SU-DHL-6 (cell line): ENCODE data around the gene MYADM.

ENCODE experiments used
- H2AFZ ChIP-seq: fragments of 200-600 bp; sonication (generic); 2 replicates; pipeline ENCODE4 v1.6.1; 2014; ENCODE audit warnings: low read depth, mild to moderate bottlenecking, moderate library complexity, mixed read lengths, antibody characterized with exemption, low read length; ENCODE audit not compliant: severe bottlenecking
- H3F3A ChIP-seq: fragments of 200-600 bp; shearing (Covaris generic); 2 replicates; pipeline ENCODE4 v1.6.0; 2016; ENCODE audit warnings: antibody characterized with exemption, mild to moderate bottlenecking; ENCODE audit not compliant: insufficient read depth
- H3K27ac ChIP-seq: fragments of 200-600 bp; sonication (generic); 2 replicates; pipeline ENCODE4 v1.5.1; 2016; ENCODE audit warnings: low read depth, mild to moderate bottlenecking, low read length, moderate library complexity, mixed read lengths
- H3K27me3 ChIP-seq: fragments of 200-600 bp; sonication (generic), shearing (Covaris generic); 2 replicates; pipeline ENCODE4 v1.6.0; 2014; ENCODE audit warnings: mild to moderate bottlenecking, low read length
- H3K36me3 ChIP-seq: fragments of 200-600 bp; sonication (generic); 2 replicates; pipeline ENCODE4 v1.6.1; 2014; ENCODE audit warnings: mild to moderate bottlenecking, low read length, mixed read lengths
- H3K4me2 ChIP-seq: fragments of 300-600, 200-600 bp; shearing (Covaris generic), sonication (generic); 2 replicates; pipeline ENCODE4 v1.6.0; 2014; ENCODE audit warnings: low read length, low read depth, mild to moderate bottlenecking; ENCODE audit not compliant: poor library complexity, severe bottlenecking
- H3K4me3 ChIP-seq: fragments of 200-600 bp; sonication (generic); 2 replicates; pipeline ENCODE4 v1.5.1; 2014; ENCODE audit warnings: antibody characterized with exemption, low read length, mild to moderate bottlenecking, mixed read lengths; ENCODE audit not compliant: insufficient read depth, poor library complexity, severe bottlenecking
- H3K79me2 ChIP-seq: fragments of 200-600 bp; sonication (generic); 2 replicates; pipeline ENCODE4 v1.6.1; 2014; ENCODE audit warnings: mild to moderate bottlenecking, low read length, moderate library complexity; ENCODE audit not compliant: insufficient read depth
- H3K9ac ChIP-seq: fragments of 200-600 bp; sonication (generic); 2 replicates; pipeline ENCODE4 v1.7.0; 2014; ENCODE audit warnings: mild to moderate bottlenecking, low read length
- H3K9me2 ChIP-seq: fragments of 200-600 bp; sonication (generic); replicated peaks from 2 replicates; pipeline ENCODE4 v1.6.1; 2014; ENCODE audit warnings: low read length; ENCODE audit not compliant: insufficient read depth
- H3K9me3 ChIP-seq: fragments of 200-600 bp; sonication (generic); 2 replicates; pipeline ENCODE4 v1.6.1; 2014; ENCODE audit warnings: low read length, mixed read lengths; ENCODE audit not compliant: insufficient read depth
- H4K20me1 ChIP-seq: fragments of 200-600 bp; sonication (generic); 2 replicates; pipeline ENCODE4 v1.6.1; 2014; ENCODE audit warnings: low read depth, mild to moderate bottlenecking, antibody characterized with exemption, low read length, moderate library complexity, mixed read lengths
- CTCF ChIP-seq: fragments of 200-600 bp; sonication (generic); IDR thresholded peaks from one replicate; pipeline ENCODE4 v1.5.1; 2017; ENCODE audit warnings: antibody characterized with exemption, mild to moderate bottlenecking, low read length, moderate library complexity; ENCODE audit not compliant: insufficient read depth, poor library complexity, severe bottlenecking
- EZH2phosphoT487 ChIP-seq: fragments of 200-600 bp; sonication (generic), shearing (Covaris generic); conservative IDR thresholded peaks from 2 replicates; pipeline ENCODE4 v1.6.1; 2018; ENCODE audit warnings: mild to moderate bottlenecking, antibody characterized with exemption, low read length, moderate library complexity, mixed read lengths

The MYADM gene

GRCh38 chr19:53879140-53880081 lies 11.7 kb downstream of the MYADM start:
- no peak overlapping the region for H3K4me3 ChIP-seq
- H3K27me3 ChIP-seq, result no peaks in the 10 kb centered on the region
- no peaks in the 10 kb centered on the region for H3K9me2 ChIP-seq
- no peaks in the 10 kb centered on the region for H4K20me1 ChIP-seq
- no peak for TF ChIP-seq CTCF
- no peak for TF ChIP-seq EZH2phosphoT487
- H3K36me3 ChIP-seq, result no peaks in the 10 kb centered on the region
- no peaks in the 10 kb centered on the region for H3K79me2 ChIP-seq
- no peak overlapping the region for H2AFZ ChIP-seq
- no peak overlapping the region for H3K9ac ChIP-seq
- no peak overlapping the region for H3K4me2 ChIP-seq
- H3F3A ChIP-seq, result no peaks in the 10 kb centered on the region
- no peaks in the 10 kb centered on the region for H3K9me3 ChIP-seq
- H3K27ac ChIP-seq, result no peak overlapping the region

GRCh38 chr19:53880711-53881481 lies 13.2 kb downstream of the MYADM start:
- TF ChIP-seq EZH2phosphoT487 (no peak), CTCF (no peak)
- Histone ChIP-seq H3K27me3 (no peaks in the 10 kb centered on the region), H3K4me3 (no peak overlapping the region), H3K9me2 (no peaks in the 10 kb centered on the region), H2AFZ (no peak overlapping the region), H3F3A (no peaks in the 10 kb centered on the region), H3K27ac (no peak overlapping the region), H4K20me1 (no peaks in the 10 kb centered on the region), H3K36me3 (no peaks in the 10 kb centered on the region), H3K4me2 (no peak overlapping the region), H3K9ac (no peak overlapping the region), H3K9me3 (no peaks in the 10 kb centered on the region), H3K79me2 (no peaks in the 10 kb centered on the region)

- no peak within 1 kb of the TSS for H3K9ac ChIP-seq
- no peaks in the 10 kb centered on the region for H4K20me1 ChIP-seq
- H3K79me2 ChIP-seq, result no peaks in the 10 kb centered on the region
- H3K4me2 ChIP-seq, result no peak within 1 kb of the TSS
- H3K27me3 ChIP-seq, result no peaks in the 10 kb centered on the region
- H3K9me2 ChIP-seq, result no peaks in the 10 kb centered on the region
- H3K4me3 ChIP-seq, result no peak within 1 kb of the TSS
- no peak within 1 kb of the TSS for H2AFZ ChIP-seq
- H3K36me3 ChIP-seq, result no peaks in the 10 kb centered on the region
- no peaks in the 10 kb centered on the region for H3F3A ChIP-seq
- TF ChIP-seq CTCF, result no peak
- no peak for TF ChIP-seq EZH2phosphoT487
- H3K9me3 ChIP-seq, result no peaks in the 10 kb centered on the region
- no peak within 1 kb of the TSS for H3K27ac ChIP-seq
These were observed 14.1 kb downstream of the MYADM start, which contains the start of gene PRKCG for GRCh38 chr19:53881482-53882390. Gene PRKCG (plus strand): TSS chr19:53882197. CDS start chr19:53882495, 298 bp downstream.
